Vagina (tissue), 2 donors: ENCODE measurements around the gene KHNYN. TPM values are rescaled to one million over a fixed set of nuclear protein-coding genes. Genes with fewer than 3 reads are reported as not detected.

ENCODE experiments used
- DNase-seq, 2 donors: peaks; one replicate each; pipeline ENCODE4 v3.0.0-alpha.2; 2017; ENCODE audit errors: extremely low spot score in 2 of 2
- H3K27ac ChIP-seq: fragments of 200-600 bp; sonication (generic); one replicate; pipeline ENCODE4 v1.5.1; 2019
- H3K27me3 ChIP-seq: fragments of 200-600 bp; sonication (generic); one replicate; pipeline ENCODE4 v1.5.1; 2019
- H3K36me3 ChIP-seq, 2 donors: fragments of 200-600 bp; sonication (generic); one replicate each; pipeline ENCODE4 v1.5.1; 2017 to 2019
- H3K4me1 ChIP-seq: fragments of 200-600 bp; sonication (generic); one replicate; pipeline ENCODE4 v1.5.1; 2019
- H3K4me3 ChIP-seq, 2 donors: fragments of 200-600 bp; sonication (generic); 1 replicate in 1 of 2; 2 replicates in 1 of 2; pipeline ENCODE4 v1.5.1; 2016 to 2019
- H3K9me3 ChIP-seq: fragments of 200-600 bp; sonication (generic); one replicate; pipeline ENCODE4 v1.5.1; 2019
- POLR2A ChIP-seq, 2 donors: fragments of 450-650 bp; IDR thresholded peaks; one replicate each; pipeline ENCODE4 v1.6.1; 2017; ENCODE audit warnings: antibody characterized with exemption in 2 of 2, mild to moderate bottlenecking in 2 of 2, moderate library complexity in 2 of 2
- POLR2AphosphoS5 ChIP-seq, 2 donors: sonication (generic); formaldehyde crosslinking; IDR thresholded peaks; one replicate each; pipeline ENCODE4 v1.9.0; 2017; ENCODE audit warnings: antibody characterized with exemption in 2 of 2, mild to moderate bottlenecking in 2 of 2, low read depth in 1 of 2; ENCODE audit not compliant: insufficient read depth in 1 of 2
- intact Hi-C: fragments of 100-400 bp; cut with DNase I; formaldehyde crosslinking; loops from one replicate; pipeline ENCODE4 v1.15.1; 2023
- total RNA-seq: library from RNA; depleted of rRNA; stranded (reverse); fragments of >200 nt; gene quantifications from one replicate; pipeline ENCODE4 v1.2.3, GENCODE V29; 2016
- TF ChIP-seq, protein P1 (sequence below), 3 experiments: fragments of 450-650 bp in 2 of 3; fragments of 200-600 bp in 1 of 3; sonication (generic) in 1 of 3; IDR thresholded peaks; one replicate each; pipeline ENCODE4 v1.5.1; 2017 to 2019; ENCODE audit warnings: antibody characterized with exemption in 3 of 3, mild to moderate bottlenecking in 2 of 3, moderate library complexity in 2 of 3

KHNYN gene
- total RNA-seq, 1 donor from 2014 or later = 41.7 TPM

DNA sequence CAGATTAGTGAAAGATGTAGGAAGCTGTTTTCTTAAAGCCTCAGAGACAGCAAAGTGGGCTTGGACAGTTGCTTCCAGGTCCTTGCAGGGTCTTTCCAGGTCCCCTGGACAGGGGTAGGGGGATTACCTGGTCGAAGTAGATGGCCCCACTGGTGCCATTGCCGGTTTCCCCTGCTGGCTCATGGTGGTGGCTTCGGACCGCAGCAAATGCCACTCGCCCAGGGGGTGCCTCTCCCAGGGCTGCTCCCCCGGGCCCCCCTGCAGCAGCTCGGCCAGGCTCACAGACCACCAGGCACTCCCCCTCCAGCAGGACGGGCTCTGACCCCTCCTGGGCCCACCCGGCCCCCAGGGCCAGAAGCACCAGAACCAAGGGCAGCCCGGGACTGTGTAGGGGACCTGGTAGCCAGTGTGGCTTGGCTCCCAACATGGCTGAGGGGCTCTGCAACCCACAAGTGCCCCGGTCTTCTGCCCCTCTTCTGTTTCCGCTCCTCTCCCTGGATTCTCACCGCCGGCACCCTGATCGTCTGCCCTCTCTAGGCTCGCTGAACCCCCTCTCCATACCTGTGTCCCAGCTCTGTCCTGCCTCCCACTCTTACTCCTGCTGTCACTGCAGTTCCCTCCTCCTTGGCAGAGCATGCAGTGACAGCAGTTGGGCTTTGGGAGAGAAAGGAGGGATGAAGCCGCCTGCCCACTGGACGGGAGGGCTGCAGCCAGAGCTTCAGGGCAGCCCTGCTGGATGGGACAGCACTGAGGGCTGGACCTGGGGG is 943 bp upstream of the KHNYN start:
- Histone ChIP-seq H3K4me3 (peak overlapping the region; percentile 72 to 93), H3K9me3 (no peaks in the 10 kb centered on the region), H3K27me3 (no peaks in the 10 kb centered on the region), H3K27ac (peak overlapping the region; percentile 92), H3K4me1 (peaks cover 64% of the 10 kb centered on the region), H3K36me3 (peaks cover 0 to 19% of the 10 kb centered on the region in 2 donors)
- peak; percentile 84 to 88 for DNase-seq
- TF ChIP-seq POLR2AphosphoS5 (IDR thresholded peaks at IDR 0.05; ENCODE audit: insufficient read depth in 1 of 2, low read depth in 1 of 2) = no peak
- TF ChIP-seq, protein P1, sequence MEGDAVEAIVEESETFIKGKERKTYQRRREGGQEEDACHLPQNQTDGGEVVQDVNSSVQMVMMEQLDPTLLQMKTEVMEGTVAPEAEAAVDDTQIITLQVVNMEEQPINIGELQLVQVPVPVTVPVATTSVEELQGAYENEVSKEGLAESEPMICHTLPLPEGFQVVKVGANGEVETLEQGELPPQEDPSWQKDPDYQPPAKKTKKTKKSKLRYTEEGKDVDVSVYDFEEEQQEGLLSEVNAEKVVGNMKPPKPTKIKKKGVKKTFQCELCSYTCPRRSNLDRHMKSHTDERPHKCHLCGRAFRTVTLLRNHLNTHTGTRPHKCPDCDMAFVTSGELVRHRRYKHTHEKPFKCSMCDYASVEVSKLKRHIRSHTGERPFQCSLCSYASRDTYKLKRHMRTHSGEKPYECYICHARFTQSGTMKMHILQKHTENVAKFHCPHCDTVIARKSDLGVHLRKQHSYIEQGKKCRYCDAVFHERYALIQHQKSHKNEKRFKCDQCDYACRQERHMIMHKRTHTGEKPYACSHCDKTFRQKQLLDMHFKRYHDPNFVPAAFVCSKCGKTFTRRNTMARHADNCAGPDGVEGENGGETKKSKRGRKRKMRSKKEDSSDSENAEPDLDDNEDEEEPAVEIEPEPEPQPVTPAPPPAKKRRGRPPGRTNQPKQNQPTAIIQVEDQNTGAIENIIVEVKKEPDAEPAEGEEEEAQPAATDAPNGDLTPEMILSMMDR (IDR thresholded peaks at IDR 0.05) = no peak
- TF ChIP-seq POLR2A (IDR thresholded peaks at IDR 0.05) = no peak
- intact Hi-C loops = no loop called here

DNA sequence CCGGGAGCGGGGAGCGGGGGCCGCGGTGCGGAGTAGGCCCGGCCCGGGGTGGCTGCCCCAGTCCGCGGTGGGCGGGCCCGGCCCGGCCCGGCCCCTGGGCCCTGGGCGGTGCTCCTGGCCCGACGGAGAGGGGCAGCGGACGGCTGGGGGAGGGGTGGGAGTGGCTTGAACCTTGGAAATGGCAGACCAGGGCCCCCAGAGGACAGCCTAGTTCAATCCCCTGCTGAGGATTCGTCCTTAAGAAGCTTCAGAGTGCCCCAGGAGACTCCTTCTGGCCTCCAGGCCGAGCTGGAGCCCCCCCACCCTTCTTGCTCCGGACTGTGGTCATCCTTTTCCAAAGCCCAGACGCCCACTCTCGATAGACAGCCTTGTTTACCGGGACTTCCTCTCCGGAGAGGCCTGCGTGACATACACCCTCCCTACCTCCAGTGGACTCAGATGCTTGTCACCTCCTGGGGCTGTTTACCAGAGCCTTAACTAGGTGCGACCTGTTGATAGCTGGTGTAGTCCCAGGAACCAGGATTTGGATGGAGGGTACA is 458 bp downstream of the KHNYN start:
- peak; percentile 90 to 94 for DNase-seq
- peaks cover 64% of the 10 kb centered on the region for H3K4me1 ChIP-seq
- peak overlapping the region; percentile 72 to 93 for H3K4me3 ChIP-seq
- no peaks in the 10 kb centered on the region for H3K27me3 ChIP-seq
- intact Hi-C loops = loop anchor here (2.0 to 5.0 kb wide), 2 partner anchors 63 to 188 kb away; partner anchors contain the start of gene TINF2
- H3K9me3 ChIP-seq = no peaks in the 10 kb centered on the region
- no peak for TF ChIP-seq POLR2A (IDR thresholded peaks at IDR 0.05)
- TF ChIP-seq, protein P1 (IDR thresholded peaks at IDR 0.05) = no peak
- TF ChIP-seq POLR2AphosphoS5 (IDR thresholded peaks at IDR 0.05; ENCODE audit: insufficient read depth in 1 of 2, low read depth in 1 of 2) = no peak
- H3K36me3 ChIP-seq = peaks cover 0 to 23% of the 10 kb centered on the region in 2 donors
- H3K27ac ChIP-seq = peak overlapping the region; percentile 92

DNA sequence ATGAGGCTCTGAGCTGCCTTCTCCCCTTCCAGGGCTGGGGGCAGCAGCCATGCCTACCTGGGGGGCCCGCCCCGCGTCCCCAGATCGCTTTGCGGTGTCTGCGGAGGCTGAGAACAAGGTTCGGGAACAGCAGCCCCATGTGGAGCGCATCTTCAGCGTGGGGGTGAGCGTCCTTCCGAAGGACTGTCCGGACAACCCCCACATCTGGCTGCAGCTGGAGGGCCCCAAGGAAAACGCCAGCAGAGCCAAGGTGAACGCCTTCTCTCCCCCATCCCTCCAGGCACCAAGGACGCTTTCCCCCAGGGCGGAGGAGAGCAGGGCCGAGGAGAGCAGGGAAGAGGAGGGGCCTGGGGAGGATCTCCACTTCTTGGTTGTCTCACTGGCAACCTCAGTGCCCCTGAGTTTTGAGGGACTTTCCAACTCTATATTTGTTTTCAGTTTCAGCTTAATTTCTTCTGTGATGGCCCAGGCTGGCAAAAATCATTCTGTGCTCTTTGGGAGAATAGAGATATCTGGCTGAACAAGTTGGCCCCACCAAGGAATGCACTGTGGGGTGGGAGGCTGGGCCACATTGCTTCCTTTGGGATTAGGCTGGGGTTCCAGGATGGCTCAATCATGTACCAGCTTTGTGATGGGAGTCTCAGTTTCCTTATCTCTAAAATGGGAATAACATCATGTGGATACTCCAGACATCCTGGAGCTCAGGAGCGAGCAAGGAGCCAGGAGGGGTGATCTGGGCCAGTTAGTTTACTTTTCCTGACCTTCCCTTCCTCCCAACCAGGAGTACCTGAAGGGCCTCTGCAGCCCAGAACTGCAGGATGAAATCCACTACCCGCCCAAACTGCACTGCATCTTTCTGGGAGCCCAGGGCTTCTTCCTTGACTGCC is 1.2 kb downstream of the KHNYN start:
- no peaks in the 10 kb centered on the region for H3K9me3 ChIP-seq
- H3K27me3 ChIP-seq = no peaks in the 10 kb centered on the region
- intact Hi-C loops = loop anchor here (2.0 to 5.0 kb wide), 2 partner anchors 64 to 189 kb away; partner anchors contain the start of gene TINF2
- peak; percentile 82 to 94 for DNase-seq
- H3K27ac ChIP-seq = peak overlapping the region; percentile 92
- peaks cover 0 to 23% of the 10 kb centered on the region in 2 donors for H3K36me3 ChIP-seq
- peaks cover 58% of the 10 kb centered on the region for H3K4me1 ChIP-seq
- TF ChIP-seq, protein P1 (IDR thresholded peaks at IDR 0.05) = no peak
- TF ChIP-seq POLR2A (IDR thresholded peaks at IDR 0.05) (no peak), POLR2AphosphoS5 (IDR thresholded peaks at IDR 0.05; ENCODE audit: insufficient read depth in 1 of 2, low read depth in 1 of 2) (peak in 1 of 2 donors; percentile 58)
- H3K4me3 ChIP-seq = peak overlapping the region; percentile 72 to 93

DNA sequence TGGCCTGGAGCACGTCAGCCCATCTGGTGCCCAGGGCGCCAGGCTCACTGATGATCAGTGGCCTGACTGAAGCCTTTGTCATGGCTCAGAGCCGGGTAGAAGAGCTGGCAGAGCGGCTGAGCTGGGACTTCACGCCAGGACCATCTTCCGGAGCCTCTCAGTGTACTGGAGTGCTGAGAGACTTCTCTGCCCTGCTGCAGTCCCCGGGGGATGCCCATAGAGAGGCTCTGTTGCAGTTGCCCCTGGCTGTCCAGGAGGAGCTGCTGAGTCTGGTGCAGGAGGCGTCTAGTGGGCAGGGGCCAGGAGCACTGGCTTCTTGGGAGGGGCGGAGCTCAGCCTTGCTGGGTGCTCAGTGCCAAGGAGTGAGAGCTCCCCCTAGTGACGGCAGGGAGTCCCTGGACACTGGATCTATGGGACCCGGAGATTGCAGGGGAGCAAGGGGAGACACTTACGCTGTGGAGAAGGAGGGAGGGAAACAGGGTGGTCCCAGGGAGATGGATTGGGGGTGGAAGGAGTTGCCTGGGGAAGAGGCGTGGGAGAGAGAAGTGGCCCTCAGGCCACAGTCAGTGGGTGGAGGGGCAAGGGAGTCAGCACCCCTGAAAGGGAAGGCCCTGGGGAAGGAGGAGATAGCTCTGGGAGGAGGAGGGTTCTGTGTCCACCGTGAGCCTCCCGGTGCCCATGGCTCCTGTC is 2.0 kb downstream of the KHNYN start:
- Histone ChIP-seq H3K4me1 (peaks cover 61% of the 10 kb centered on the region), H3K9me3 (no peaks in the 10 kb centered on the region), H3K36me3 (peaks cover 0 to 31% of the 10 kb centered on the region in 2 donors), H3K27me3 (no peaks in the 10 kb centered on the region), H3K27ac (peak overlapping the region; percentile 92), H3K4me3 (peak overlapping the region; percentile 72 to 93)
- TF ChIP-seq, protein P1 (IDR thresholded peaks at IDR 0.05) = peak; percentile 59 to 96 (median 96)
- peak; percentile 61 to 64 for TF ChIP-seq POLR2AphosphoS5 (IDR thresholded peaks at IDR 0.05; ENCODE audit: insufficient read depth in 1 of 2, low read depth in 1 of 2)
- no peak for TF ChIP-seq POLR2A (IDR thresholded peaks at IDR 0.05)
- intact Hi-C loops = loop anchor here (2.0 to 5.0 kb wide), 3 partner anchors 65 to 189 kb away; partner anchors contain the start of gene TINF2
- DNase-seq = peak; percentile 89 to 96
